Measurements from ENCODE around the gene CPEB1. TPM values are rescaled to one million over a fixed set of nuclear protein-coding genes. Genes with fewer than 3 reads are reported as not detected.

Gene CPEB1
- total RNA-seq, 1 donor from 2014 or later, result 1.6 TPM

- Mint-ChIP-seq H3K27me3 (peaks cover 47% of the 10 kb centered on the region), H3K27ac (no peak overlapping the region), H3K4me1 (ENCODE audit: unreplicated experiment) (no peaks in the 10 kb centered on the region), H3K4me3 (no peak overlapping the region), H3K9me3 (no peaks in the 10 kb centered on the region), H3K36me3 (no peaks in the 10 kb centered on the region)
- no peak for DNase-seq (ENCODE audit: extremely low spot score, unreplicated experiment)
- no peak for TF ChIP-seq CTCF (conservative IDR thresholded peaks at IDR 0.05)
These were observed 93.3 kb downstream of the CPEB1 start for GRCh38 chr15:82553846-82554245.

- Mint-ChIP-seq H3K9me3 (no peaks in the 10 kb centered on the region), H3K27ac (no peak overlapping the region), H3K36me3 (no peaks in the 10 kb centered on the region), H3K4me3 (no peak overlapping the region), H3K27me3 (peaks cover 47% of the 10 kb centered on the region), H3K4me1 (ENCODE audit: unreplicated experiment) (no peaks in the 10 kb centered on the region)
- DNase-seq (ENCODE audit: extremely low spot score, unreplicated experiment), result no peak
- TF ChIP-seq CTCF (conservative IDR thresholded peaks at IDR 0.05), result no peak
These were observed 94.3 kb downstream of the CPEB1 start for GRCh38 chr15:82552861-82553260.

GRCh38 chr15:82551646-82552247 is 95.4 kb downstream of the CPEB1 start:
- no peak overlapping the region for H3K4me3 Mint-ChIP-seq
- TF ChIP-seq CTCF (conservative IDR thresholded peaks at IDR 0.05), result no peak
- H3K4me1 Mint-ChIP-seq (ENCODE audit: unreplicated experiment), result no peaks in the 10 kb centered on the region
- H3K27me3 Mint-ChIP-seq, result peaks cover 44% of the 10 kb centered on the region
- H3K36me3 Mint-ChIP-seq, result no peaks in the 10 kb centered on the region
- no peaks in the 10 kb centered on the region for H3K9me3 Mint-ChIP-seq
- H3K27ac Mint-ChIP-seq, result no peak overlapping the region
- DNase-seq (ENCODE audit: extremely low spot score, unreplicated experiment), result no peak

GRCh38 chr15:82549199-82549665 is 97.9 kb downstream of the CPEB1 start:
- no peak for TF ChIP-seq CTCF (conservative IDR thresholded peaks at IDR 0.05)
- no peaks in the 10 kb centered on the region for H3K9me3 Mint-ChIP-seq
- no peaks in the 10 kb centered on the region for H3K4me1 Mint-ChIP-seq (ENCODE audit: unreplicated experiment)
- no peak for DNase-seq (ENCODE audit: extremely low spot score, unreplicated experiment)
- H3K36me3 Mint-ChIP-seq, result no peaks in the 10 kb centered on the region
- no peak overlapping the region for H3K27ac Mint-ChIP-seq
- H3K4me3 Mint-ChIP-seq, result no peak overlapping the region
- peaks cover 45% of the 10 kb centered on the region for H3K27me3 Mint-ChIP-seq

- Mint-ChIP-seq H3K27me3 (peaks cover 40% of the 10 kb centered on the region), H3K9me3 (no peaks in the 10 kb centered on the region), H3K4me3 (no peak overlapping the region), H3K27ac (no peak overlapping the region), H3K4me1 (ENCODE audit: unreplicated experiment) (no peaks in the 10 kb centered on the region), H3K36me3 (no peaks in the 10 kb centered on the region)
- no peak for DNase-seq (ENCODE audit: extremely low spot score, unreplicated experiment)
- TF ChIP-seq CTCF (conservative IDR thresholded peaks at IDR 0.05), result no peak
These were observed 98.5 kb downstream of the CPEB1 start for GRCh38 chr15:82548700-82549099.

Data from type B pancreatic cell (in vitro differentiated cells).